ENCODE measurements around the gene SLC36A2.

DNA sequence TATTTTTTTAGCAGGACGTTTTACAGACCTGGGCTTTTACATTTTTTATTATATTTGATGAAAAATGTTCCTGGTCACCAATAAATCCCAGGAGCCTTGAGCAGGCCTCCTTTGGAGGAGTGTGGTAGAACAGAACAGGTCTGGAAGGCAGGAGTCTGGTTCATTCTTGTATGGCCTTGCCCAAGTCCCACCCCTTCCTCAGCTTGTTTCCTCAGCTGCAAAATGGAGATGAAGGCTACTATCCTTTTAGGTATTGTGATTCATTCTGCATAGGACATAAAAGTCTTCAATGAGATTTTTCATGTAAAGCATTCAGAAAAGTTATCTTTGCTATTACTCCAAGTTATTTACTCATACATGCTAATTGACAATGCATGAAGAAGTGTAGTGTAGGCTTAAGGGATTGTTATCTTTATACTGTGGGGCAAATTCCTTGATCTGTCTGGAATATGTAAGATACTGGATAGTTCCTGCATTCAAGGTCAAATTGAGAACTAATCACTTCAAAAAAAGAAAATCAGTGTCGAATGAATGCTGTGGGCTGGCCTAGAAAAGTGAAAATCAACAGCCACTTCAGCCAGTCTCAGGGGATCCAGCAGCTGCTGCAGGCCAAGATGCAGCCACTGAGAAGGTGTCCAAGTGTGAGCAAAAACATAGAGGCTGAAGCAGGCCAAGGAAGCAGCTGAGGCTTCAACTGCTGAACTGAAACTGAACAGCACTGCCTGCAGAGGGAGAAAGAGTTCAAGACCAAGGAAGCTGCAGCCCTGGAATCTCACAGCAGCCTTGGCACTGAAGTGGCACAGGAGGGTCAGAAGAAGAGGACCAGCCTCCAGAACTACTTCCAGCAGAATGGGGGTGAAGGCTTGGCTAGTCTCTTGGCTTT, 28.3 kb downstream of the SLC36A2 start:
- TF ChIP-seq, protein P1, sequence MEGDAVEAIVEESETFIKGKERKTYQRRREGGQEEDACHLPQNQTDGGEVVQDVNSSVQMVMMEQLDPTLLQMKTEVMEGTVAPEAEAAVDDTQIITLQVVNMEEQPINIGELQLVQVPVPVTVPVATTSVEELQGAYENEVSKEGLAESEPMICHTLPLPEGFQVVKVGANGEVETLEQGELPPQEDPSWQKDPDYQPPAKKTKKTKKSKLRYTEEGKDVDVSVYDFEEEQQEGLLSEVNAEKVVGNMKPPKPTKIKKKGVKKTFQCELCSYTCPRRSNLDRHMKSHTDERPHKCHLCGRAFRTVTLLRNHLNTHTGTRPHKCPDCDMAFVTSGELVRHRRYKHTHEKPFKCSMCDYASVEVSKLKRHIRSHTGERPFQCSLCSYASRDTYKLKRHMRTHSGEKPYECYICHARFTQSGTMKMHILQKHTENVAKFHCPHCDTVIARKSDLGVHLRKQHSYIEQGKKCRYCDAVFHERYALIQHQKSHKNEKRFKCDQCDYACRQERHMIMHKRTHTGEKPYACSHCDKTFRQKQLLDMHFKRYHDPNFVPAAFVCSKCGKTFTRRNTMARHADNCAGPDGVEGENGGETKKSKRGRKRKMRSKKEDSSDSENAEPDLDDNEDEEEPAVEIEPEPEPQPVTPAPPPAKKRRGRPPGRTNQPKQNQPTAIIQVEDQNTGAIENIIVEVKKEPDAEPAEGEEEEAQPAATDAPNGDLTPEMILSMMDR (conservative IDR thresholded peaks at IDR 0.05; ENCODE audit: low read length) = peak; percentile 47; the same call in 1 of the 2 replicates
- TF ChIP-seq EZH2phosphoT487 (IDR thresholded peaks at IDR 0.05; ENCODE audit: borderline replicate concordance, low read depth, low read length) = no peak

Data from OCI-LY7 (cell line).